ENCODE measurements around the gene ELF3. TPM values are rescaled to one million over a fixed set of nuclear protein-coding genes. Genes with fewer than 3 reads are reported as not detected.

ELF3 gene
- total and polyA plus RNA-seq, 2 experiments from 2014 or later = 12.3 to 19.5 TPM

GRCh38 chr1:201982623-201983379, 27.6 kb upstream of the ELF3 start, which contains the start of gene RNPEP:
Gene RNPEP (plus strand): TSS chr1:201982648. CDS start chr1:201982667, 19 bp downstream.
- peak; percentile 81 for DNase-seq (ENCODE audit: low spot score)
- H3K4me1 ChIP-seq (ENCODE audit: insufficient read depth) = peaks cover 6% of the 10 kb centered on the region
- peaks cover 4% of the 10 kb centered on the region; the same call in 2 of the 3 replicates for H3K36me3 Mint-ChIP-seq (ENCODE audit: low read depth)

More at GRCh38 chr1:201982623-201983379, 27.6 kb upstream of the ELF3 start, which contains the start of gene RNPEP:
- Mint-ChIP-seq H3K9me3 (no peaks in the 10 kb centered on the region), H3K27me3 (ENCODE audit: insufficient read depth, low read depth, poor library complexity) (peaks cover 8% of the 10 kb centered on the region), H3K27ac (peak within 1 kb of the TSS; percentile 81; the same call in 1 of the 2 replicates), H3K4me3 (peak within 1 kb of the TSS; percentile 91), H3K4me1 (peaks cover 16% of the 10 kb centered on the region; the same call in 2 of the 3 replicates)
- Histone ChIP-seq H2AFZ (peak within 1 kb of the TSS; percentile 73), H3K36me3 (ENCODE audit: insufficient read depth) (no peaks in the 10 kb centered on the region), H3K27ac (ENCODE audit: low read depth) (peak within 1 kb of the TSS; percentile 42; the same call in 1 of the 2 replicates), H3K4me3 (peak within 1 kb of the TSS; percentile 70), H4K20me1 (replicated peaks; ENCODE audit: insufficient read depth) (peaks cover 10% of the 10 kb centered on the region; the same call in 1 of the 2 replicates), H3F3A (replicated peaks; ENCODE audit: low read depth) (no peaks in the 10 kb centered on the region), H3K9me2 (ENCODE audit: insufficient read depth) (no peaks in the 10 kb centered on the region), H3K4me2 (peak within 1 kb of the TSS; percentile 87), H3K79me2 (replicated peaks; ENCODE audit: insufficient read depth) (peaks cover 43% of the 10 kb centered on the region), H3K27me3 (ENCODE audit: insufficient read depth) (0 out of 2 replicates have a peak, but pooled peaks cover 10% of the 10 kb centered on the region)
- peak; percentile 83 for ATAC-seq
- TF ChIP-seq CREB1 (CRISPR knock-in tag; IDR thresholded peaks at IDR 0.05; ENCODE audit: low read depth) = no peak
- TF ChIP-seq REST (IDR thresholded peaks at IDR 0.05; ENCODE audit: unreplicated experiment) = no peak
- TF ChIP-seq POLR2AphosphoS5 (IDR thresholded peaks at IDR 0.05; ENCODE audit: low read depth) = peak; percentile 53
- no peak for TF ChIP-seq EZH2 (IDR thresholded peaks at IDR 0.05; ENCODE audit: low read depth, unreplicated experiment)
- TF ChIP-seq CTCF (conservative IDR thresholded peaks at IDR 0.05; ENCODE audit: low read depth in 2 of 2) = 0 out of 4 replicates have a peak, but pooled peaks of 1 of the 2 experiments have one; percentile 8

All from GM23338 (cell line).